ENCODE measurements around the gene HOXA7.

The HOXA7 gene

DNA sequence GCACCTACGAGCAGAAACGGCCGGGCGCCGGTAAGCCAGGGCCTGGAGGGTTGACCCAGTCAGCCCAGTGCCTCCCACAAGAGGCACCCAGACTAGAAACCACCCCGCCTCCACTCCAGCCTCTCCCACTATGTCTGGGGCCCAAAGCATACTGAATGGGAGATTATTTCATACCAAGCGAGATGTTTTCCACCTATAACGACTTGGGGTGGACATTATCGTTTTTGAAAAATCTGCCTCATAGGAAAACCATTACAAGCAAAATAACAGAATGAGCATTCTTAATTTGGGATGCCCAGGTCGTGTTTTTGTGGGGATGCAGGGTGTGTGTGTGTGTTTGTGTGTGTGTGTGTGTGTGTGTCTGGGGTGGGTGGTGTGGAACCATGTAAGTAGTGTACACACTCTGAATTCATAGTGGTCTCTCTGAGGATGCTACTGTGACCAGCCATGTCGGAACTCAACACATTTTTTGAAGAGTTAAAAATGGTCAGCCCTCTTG, 10.5 kb downstream of the HOXA7 start:
- no peak for FAIRE-seq

DNA sequence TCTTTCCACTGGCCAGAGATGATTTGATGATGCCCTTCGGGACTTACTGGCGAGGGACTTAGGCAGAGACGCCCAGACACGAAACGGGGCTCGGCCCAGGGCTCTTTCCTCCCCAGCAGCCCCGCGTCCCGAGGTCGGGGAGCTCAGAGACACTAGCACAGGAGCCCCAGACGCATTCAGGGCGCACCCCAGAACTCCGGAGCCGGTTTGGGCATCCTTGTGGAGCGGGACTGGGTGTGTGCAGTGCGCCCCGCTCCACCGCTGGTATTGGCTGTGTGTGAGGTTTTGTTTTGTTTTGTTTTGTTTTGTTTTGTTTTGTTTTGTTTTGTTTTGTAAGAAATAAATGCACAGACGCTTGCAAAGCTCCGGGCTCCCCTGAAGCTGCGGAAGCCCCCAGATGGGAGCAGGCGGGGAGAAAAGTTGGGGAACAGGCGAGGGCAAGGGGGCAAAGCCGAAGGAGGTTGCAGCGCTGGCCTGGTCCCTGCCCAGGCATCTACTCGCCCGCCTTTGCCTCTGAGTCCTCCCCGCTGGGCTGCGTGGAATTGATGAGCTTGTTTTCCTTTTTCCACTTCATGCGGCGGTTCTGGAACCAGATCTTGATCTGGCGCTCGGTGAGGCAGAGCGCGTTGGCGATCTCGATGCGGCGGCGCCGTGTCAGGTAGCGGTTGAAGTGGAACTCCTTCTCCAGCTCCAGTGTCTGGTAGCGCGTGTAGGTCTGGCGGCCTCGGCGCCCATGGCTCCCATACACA, 11.1 kb downstream of the HOXA7 start:
- FAIRE-seq = no peak

- no peak for FAIRE-seq
These were observed 11.7 kb downstream of the HOXA7 start for GRCh38 chr7:27144781-27145164.

GRCh38 chr7:27143950-27144780, 12.3 kb downstream of the HOXA7 start:
- no peak for FAIRE-seq

DNA sequence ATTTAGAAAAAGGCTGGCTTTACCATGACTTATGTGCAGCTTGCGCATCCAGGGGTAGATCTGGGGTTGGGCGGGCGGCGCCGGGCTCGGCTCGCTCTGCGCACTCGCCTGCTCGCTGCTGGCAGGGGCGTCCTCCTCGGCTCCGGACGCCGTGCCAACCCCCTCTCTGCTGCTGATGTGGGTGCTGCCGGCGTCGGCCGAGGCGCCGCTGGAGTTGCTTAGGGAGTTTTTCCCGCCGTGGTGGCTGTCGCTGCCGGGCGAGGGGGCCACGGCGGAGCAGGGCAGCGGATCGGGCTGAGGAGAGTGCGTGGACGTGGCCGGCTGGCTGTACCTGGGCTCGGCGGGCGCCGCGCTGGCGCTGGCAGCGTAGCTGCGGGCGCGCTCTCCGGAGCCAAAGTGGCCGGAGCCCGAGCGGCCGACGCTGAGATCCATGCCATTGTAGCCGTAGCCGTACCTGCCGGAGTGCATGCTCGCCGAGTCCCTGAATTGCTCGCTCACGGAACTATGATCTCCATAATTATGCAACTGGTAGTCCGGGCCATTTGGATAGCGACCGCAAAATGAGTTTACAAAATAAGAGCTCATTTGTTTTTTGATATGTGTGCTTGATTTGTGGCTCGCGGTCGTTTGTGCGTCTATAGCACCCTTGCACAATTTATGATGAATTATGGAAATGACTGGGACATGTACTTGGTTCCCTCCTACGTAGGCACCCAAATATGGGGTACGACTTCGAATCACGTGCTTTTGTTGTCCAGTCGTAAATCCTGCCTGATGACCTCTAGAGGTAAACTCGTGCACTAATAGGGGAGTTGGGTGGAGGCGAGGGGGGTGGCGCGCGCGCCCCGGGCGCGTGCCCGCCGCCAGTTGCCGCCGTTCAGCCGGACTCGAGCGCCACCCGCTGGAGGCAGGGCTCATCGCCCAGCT, 13.2 kb downstream of the HOXA7 start, which contains the start of gene HOXA5:
Gene HOXA5, minus strand, starts transcription at position 659 of the 927 bp plus-strand sequence. Its CDS starts 74 bp downstream, at position 585.
- no peak for FAIRE-seq

DNA sequence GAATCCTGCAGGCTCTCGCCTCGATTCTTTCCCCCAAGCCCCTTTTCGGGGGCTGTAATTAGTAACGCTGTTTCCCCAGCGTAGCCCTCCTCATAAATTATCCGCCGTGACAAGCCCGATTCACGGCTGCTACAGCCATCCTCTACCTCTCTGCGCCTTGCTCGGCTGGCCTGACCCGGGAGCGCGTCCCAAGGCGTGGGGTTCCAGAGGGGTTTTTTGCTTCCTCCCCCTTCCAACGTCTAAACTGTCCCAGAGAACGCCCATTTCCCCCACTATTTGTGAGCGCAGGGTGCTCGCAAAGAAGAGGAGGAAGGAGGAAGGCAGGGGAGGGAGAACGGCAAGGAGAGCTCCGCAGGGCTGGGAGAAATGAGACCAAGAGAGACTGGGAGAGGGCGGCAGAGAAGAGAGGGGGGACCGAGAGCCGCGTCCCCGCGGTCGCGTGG, 13.9 kb downstream of the HOXA7 start:
- no peak for FAIRE-seq

- FAIRE-seq = no peak
These were observed 14.4 kb downstream of the HOXA7 start for GRCh38 chr7:27141923-27142579.

DNA sequence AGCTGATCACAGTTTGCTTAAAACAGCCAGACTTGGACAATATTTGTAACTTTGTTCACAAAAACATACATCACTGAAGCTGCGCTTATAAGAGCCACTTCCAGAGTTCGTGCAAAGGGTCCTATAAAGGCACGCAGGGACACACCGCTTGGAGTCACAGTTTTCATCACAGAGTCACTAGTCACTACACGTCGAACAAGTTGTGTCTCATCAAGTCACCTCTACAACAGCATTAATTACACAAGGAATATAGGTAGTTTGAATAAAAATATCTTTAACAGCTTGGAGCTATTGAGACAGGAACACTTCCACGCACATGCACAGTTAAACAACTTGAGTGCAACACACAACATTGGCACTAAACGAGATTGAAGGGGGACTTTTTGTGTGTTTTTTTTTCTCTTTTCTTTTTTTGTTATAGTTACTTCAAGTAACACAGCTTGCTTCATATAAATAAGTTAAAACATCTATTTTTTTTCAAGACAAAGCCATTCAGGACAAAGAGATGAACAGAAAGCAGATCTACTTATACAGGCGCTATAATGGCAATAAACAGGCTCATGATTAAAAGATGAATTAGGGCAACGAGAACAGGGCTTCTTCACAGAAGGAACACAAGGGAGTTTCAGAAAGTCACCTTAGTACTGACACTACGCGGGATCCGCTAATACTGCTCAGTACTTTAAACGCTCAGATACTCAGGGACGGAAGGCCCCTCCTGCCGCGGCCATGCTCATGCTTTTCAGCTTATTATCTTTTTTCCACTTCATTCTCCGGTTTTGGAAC, 15.1 kb downstream of the HOXA7 start:
- peak; percentile 42 for FAIRE-seq

- FAIRE-seq = no peak
These were observed 16.2 kb downstream of the HOXA7 start for GRCh38 chr7:27140126-27140857.

DNA sequence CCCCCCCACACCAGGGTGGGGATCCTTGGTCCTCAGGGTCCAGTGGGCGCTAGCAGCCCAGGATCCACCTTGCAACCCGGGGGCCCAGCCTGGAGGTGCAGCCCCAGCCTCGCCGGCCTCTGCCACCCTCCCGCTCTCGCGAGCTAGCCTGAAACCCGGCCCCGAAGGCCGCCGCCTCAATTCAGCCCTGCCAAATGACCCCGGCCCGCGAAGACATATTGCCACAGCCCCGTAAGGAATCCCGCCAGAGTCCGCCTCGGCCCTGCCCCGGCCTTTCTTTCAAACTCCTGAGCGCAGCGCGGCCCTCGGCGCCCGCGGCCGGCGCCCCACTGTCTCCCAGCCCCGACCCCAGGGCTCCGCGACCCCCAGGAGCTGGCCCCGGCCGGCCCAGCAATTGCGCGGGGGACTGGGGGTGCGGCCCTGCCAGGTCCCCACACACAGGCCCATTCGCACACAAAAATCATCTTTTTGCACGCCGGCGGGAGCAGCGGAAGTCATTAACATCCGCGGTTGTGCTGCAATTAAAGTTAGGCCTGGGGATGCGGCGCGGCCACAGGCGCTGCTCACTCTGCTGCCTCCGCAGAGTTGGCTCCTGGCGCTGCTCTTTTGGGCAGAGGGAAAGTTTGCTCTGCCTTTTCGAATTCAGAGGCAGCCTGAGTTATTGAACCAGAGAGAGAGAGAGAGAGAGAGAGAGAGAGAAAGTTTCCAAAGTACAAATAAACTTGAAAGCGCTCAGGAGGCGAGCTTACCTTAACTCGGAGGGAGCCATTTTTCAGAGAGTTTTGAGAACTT, 16.9 kb downstream of the HOXA7 start:
- no peak for FAIRE-seq

- no peak for FAIRE-seq
These were observed 17.5 kb downstream of the HOXA7 start for GRCh38 chr7:27138985-27139333.

GRCh38 chr7:27138472-27138871, 18.0 kb downstream of the HOXA7 start:
- FAIRE-seq = no peak

DNA sequence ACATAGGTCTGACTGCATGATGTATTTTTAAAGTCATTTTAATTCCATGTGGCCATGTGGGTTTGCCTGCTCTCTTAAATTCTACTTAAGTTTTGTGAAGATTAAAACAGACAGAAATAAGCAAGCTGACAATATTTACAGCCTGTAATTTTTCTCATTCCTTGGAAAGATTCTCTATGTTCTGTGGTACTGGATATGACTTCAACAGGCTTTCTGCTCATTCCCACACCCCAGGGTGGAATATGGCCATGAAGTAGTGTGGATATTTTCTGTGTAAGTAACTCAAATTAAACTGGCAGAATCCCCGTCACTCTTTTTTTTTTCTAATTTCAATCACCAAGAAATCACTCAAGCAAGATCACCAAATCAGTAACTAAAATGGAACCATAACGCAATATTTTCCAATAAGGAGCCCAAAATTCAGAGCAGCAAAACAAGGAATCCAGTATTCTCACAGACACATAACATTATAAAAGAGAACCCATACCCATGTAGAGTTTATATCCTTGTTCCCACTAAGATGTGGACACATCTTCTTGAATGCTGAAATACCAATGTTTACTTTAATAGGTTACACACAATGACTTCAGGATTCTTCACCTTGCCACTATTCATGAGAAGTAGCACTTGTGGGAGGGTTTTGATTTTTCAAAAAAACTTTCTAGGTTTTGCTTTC, 18.7 kb downstream of the HOXA7 start:
- peak; percentile 66 for FAIRE-seq

DNA sequence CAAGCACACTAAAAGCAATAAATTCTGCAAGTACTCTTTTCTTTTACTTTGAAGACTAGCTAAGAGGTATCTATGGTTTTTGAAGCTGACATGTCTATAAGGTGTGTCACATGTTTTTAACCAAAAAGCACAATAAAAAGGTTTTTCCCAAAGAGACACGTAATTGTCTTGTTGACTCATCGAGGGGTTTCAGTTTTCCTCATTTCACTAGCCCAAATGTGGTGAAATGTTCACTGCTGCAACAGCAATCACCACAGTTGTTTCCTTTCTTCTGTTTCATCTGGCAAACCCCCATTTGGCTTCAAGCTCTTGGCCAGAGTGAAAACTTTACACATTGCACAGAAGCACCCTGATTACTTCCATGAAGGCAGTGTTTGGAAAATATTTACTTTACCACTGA, 22.1 kb downstream of the HOXA7 start:
- peak; percentile 66 for FAIRE-seq

DNA sequence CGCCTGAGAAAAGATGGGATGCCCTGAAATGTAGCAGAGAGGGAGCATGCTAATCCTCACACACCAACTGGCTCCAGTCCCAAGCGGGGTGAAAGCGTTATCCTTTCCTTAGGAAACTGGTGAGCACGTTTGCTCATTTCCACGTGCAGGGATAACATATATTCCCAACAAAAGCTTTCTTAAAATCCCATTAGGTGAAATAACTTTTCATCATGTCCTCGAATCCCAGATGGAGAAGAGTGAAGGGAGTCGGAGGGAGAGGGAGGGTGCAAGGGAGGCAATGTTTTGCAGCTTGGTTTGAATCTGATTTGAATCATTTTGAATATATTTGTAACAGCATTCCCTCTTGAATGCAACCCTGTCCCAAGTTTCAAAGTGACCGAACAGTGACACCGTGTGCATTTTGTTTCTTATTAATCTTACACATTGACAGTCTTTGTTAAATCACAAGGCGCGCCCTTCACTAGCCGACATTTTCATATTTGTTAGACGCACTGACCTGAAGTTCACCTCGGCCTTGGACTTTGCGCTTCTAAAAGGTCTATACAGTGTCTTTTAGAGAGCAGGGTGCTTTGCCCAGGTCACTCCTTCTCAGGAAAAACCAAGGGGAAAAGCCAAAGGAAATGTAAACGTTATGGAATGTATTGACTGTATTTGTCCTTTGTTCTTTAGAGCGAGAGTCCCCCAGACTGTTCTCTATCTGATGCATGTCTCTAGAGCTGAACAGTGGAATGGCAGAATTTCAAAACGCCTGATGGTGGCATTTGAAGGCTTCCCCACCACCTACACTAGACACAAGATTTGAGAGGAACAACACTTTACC, 22.9 kb downstream of the HOXA7 start:
- peak; percentile 37 for FAIRE-seq

GRCh38 chr7:27132978-27133377, 23.5 kb downstream of the HOXA7 start:
- peak; percentile 71 for FAIRE-seq

DNA sequence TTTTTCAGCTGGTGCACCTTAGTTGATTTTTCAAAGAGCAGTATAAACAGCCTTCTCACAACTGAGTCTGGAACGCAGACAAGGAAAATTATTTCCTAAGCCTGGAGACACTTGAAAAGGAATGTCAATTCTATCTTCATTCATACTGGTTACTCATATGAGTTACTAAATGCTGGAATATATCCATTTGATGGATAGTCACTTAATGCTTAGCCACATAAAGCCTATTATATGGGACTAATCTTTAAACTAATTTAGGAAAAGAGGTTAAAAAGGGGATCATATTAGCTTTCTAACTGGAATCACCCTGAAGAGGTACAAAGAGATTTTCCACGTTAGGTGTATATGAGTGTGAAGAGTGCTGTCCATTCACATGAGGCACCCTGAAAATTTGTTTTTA, 24.3 kb downstream of the HOXA7 start:
- peak; percentile 56 for FAIRE-seq

GRCh38 chr7:27131390-27131819, 25.1 kb downstream of the HOXA7 start:
- peak; percentile 67 for FAIRE-seq
